Measurements from ENCODE around the gene MICAL2.
A peak's percentile ranks its signal among the peaks of the same experiment; 100 is the strongest.

Gene MICAL2

GRCh38 chr11:12271826-12272366 lies 161.5 kb downstream of the MICAL2 start:
- in situ Hi-C loops (cut with HindIII; ENCODE audit: low sequenced_read_pairs): no loop called here
- no peak for TF ChIP-seq CTCF (IDR thresholded peaks at IDR 0.05; ENCODE audit: low read depth, low read length)
- no peak for DNase-seq (ENCODE audit: low read depth, low spot score)
- no peak overlapping the region for H3K4me3 ChIP-seq (ENCODE audit: low read depth, low read length)

- in situ Hi-C loops (cut with HindIII; ENCODE audit: low sequenced_read_pairs): no loop called here
- peak; percentile 54 for DNase-seq (ENCODE audit: low read depth, low spot score)
Measured at GRCh38 chr11:12272821-12273617, 162.6 kb downstream of the MICAL2 start.

GRCh38 chr11:12273618-12273995 lies 163.2 kb downstream of the MICAL2 start:
- no peak for DNase-seq (ENCODE audit: low read depth, low spot score)
- in situ Hi-C loops (cut with HindIII; ENCODE audit: low sequenced_read_pairs): no loop called here
- TF ChIP-seq CTCF (IDR thresholded peaks at IDR 0.05; ENCODE audit: low read depth, low read length): no peak
- no peak overlapping the region for H3K4me3 ChIP-seq (ENCODE audit: low read depth, low read length)

More at GRCh38 chr11:12272821-12273617, 162.6 kb downstream of the MICAL2 start:
- H3K4me3 ChIP-seq (ENCODE audit: low read depth, low read length): no peak overlapping the region
- TF ChIP-seq CTCF (IDR thresholded peaks at IDR 0.05; ENCODE audit: low read depth, low read length): no peak

- in situ Hi-C loops (cut with HindIII; ENCODE audit: low sequenced_read_pairs): no loop called here
- no peak for TF ChIP-seq CTCF (IDR thresholded peaks at IDR 0.05; ENCODE audit: low read depth, low read length)
- no peak overlapping the region for H3K4me3 ChIP-seq (ENCODE audit: low read depth, low read length)
- DNase-seq (ENCODE audit: low read depth, low spot score): no peak
Measured at GRCh38 chr11:12274056-12274455, 163.7 kb downstream of the MICAL2 start.

- peak; percentile 45 for DNase-seq (ENCODE audit: low read depth, low spot score)
- no peak for TF ChIP-seq CTCF (IDR thresholded peaks at IDR 0.05; ENCODE audit: low read depth, low read length)
- in situ Hi-C loops (cut with HindIII; ENCODE audit: low sequenced_read_pairs): no loop called here
- no peak overlapping the region for H3K4me3 ChIP-seq (ENCODE audit: low read depth, low read length)
Measured at GRCh38 chr11:12274558-12275197, 164.3 kb downstream of the MICAL2 start.

- no peak overlapping the region for H3K4me3 ChIP-seq (ENCODE audit: low read depth, low read length)
- in situ Hi-C loops (cut with HindIII; ENCODE audit: low sequenced_read_pairs): no loop called here
- no peak for TF ChIP-seq CTCF (IDR thresholded peaks at IDR 0.05; ENCODE audit: low read depth, low read length)
- no peak for DNase-seq (ENCODE audit: low read depth, low spot score)
Measured at GRCh38 chr11:12275818-12276217, 165.4 kb downstream of the MICAL2 start.
